ENCODE data around the gene SPTSSB.

The SPTSSB gene

DNA sequence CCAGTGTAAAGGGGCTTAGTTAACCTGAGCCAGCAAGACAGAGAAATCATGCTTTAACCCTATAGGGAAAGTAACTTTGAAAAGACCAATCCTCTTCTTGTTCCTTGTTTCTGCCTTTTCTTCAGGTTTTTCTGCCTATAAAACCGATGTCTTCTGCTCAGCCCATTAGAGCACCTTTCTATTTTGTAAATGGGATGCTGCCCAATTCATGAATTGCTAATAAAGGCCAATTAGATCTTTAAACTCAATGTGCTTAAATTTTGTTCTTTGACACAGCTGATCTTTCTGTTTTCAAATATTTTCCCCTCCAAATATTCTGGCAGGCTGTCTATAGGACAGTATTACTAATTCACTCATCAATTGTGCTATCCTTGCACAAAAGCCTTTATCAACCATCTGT, 33.8 kb upstream of the SPTSSB start:
- TF ChIP-seq, protein P1, sequence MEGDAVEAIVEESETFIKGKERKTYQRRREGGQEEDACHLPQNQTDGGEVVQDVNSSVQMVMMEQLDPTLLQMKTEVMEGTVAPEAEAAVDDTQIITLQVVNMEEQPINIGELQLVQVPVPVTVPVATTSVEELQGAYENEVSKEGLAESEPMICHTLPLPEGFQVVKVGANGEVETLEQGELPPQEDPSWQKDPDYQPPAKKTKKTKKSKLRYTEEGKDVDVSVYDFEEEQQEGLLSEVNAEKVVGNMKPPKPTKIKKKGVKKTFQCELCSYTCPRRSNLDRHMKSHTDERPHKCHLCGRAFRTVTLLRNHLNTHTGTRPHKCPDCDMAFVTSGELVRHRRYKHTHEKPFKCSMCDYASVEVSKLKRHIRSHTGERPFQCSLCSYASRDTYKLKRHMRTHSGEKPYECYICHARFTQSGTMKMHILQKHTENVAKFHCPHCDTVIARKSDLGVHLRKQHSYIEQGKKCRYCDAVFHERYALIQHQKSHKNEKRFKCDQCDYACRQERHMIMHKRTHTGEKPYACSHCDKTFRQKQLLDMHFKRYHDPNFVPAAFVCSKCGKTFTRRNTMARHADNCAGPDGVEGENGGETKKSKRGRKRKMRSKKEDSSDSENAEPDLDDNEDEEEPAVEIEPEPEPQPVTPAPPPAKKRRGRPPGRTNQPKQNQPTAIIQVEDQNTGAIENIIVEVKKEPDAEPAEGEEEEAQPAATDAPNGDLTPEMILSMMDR (IDR thresholded peaks at IDR 0.05; ENCODE audit: low read depth, low read length), result no peak
- no peak overlapping the region for H3K4me3 ChIP-seq (ENCODE audit: low read depth, low read length)

DNA sequence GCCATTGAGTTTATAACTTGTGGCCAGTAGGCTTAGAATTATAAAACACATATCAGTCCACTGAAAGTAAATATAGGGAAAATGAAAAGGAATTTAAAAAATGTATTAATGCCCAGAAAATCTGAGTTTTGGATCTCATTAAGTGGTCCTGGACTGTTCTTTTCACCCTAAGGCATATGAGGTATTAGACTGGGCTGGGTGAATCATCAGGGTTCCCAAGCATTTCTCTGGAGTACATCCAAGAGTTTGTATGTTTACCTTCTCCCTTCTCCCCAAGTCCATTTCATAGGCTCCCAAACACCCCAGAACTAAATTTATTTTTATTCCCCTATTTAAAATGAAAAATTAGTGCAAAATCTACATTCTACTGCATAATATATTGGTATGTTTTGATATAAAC, 31.9 kb upstream of the SPTSSB start:
- no peak overlapping the region for H3K4me3 ChIP-seq (ENCODE audit: low read depth, low read length)
- TF ChIP-seq, protein P1 (IDR thresholded peaks at IDR 0.05; ENCODE audit: low read depth, low read length), result no peak

DNA sequence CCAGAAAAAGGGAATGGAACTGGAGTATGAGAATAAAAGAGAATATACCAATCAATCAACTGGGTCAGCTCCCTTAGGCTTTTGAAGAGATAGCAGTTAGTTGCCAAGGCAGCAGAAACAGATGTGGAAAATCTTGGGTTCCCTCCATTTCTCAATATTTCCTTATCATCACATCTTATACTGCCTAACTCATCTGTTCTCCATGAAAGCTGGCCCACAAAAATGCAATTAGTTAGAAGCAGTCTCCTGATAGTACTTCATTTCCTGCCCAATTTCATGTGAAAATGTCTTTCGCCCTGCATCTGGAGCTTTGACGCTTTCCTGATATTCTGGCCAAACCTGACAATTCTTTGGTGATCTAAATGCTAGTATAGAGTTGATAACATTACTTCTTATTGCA, 30.1 kb upstream of the SPTSSB start:
- no peak overlapping the region for H3K4me3 ChIP-seq (ENCODE audit: low read depth, low read length)
- TF ChIP-seq, protein P1 (IDR thresholded peaks at IDR 0.05; ENCODE audit: low read depth, low read length), result no peak

DNA sequence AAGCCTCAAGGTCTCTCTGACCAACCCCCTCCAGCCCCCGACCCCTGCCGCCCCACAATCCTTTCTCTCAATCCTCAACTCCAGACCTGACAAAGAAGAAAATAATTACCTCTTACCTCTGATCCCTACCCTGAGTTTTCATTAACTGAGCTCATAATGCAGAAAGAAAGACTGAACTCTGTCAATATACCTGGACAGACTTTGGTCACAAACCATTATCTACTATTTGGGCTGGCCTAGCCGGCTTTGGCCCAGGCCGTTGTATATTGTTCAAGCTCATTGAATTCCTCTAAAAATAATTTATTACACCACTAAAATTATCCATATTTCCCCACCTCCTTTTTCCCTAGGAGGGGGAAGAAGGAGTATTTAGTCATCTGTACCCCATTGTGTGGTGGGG, 29.3 kb upstream of the SPTSSB start:
- H3K4me3 ChIP-seq (ENCODE audit: low read depth, low read length), result no peak overlapping the region
- TF ChIP-seq, protein P1 (IDR thresholded peaks at IDR 0.05; ENCODE audit: low read depth, low read length), result no peak

DNA sequence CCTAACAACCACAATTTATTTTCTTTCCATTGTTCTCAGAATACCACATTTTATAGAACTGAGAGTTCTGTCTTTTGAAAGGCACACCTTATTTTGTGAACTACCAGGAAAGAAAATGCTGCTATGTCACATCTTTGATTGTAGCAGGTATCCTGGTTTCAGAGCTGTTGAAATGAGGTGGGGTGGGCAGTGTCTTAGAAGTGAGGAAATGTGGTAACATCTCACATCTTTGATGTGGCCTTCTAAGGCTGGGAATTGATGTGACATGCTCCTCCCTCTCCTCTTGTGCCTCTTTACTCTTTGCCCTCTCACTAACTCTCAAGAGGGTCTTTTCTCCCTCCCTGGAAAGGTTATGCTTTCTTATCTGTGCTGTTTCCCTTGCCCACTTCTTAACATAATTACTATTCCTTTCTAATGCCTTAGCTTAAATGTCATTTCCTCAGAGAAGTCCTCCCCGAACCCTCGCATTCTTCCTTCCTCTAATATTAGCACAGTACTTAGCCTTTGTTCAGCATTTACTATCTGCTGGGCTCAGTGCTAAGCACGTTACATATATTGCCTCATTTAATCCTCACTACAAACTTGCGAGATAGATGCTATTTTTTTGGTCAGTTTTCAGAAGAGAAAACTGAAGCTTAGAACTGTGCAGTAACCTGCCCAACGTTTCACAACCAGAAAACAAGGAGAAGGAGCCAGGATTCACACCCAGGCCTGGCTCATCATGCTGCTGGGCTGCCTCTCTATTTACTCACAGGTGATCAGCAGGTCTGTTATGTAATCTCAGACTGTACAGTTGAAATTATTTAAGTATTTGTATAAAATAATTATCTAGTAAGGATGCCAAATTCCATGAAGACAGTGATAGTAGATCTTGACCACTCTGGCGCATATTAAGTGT, 24.0 kb upstream of the SPTSSB start:
- no peak overlapping the region for H3K4me3 ChIP-seq (ENCODE audit: low read depth, low read length)
- TF ChIP-seq, protein P1 (IDR thresholded peaks at IDR 0.05; ENCODE audit: low read depth, low read length), result no peak

DNA sequence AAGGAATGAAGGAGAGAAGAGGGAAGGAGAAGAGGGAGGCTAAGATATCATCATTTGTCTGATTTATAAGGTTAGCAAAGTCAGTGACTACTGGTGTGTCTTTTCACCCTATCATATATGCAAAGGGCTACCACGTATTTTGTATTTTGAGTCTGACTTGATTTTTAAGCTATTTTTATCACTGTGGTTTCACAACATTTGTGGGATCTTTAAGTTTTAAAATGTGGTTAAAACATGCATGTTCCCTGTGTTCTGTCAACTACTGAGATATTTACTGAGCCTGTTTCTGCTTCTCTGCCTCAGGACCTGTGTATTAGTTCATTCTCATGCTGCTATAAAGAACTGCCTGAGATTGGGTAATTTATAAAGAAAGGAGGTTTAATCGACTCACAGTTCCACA, 22.5 kb upstream of the SPTSSB start:
- TF ChIP-seq, protein P1 (IDR thresholded peaks at IDR 0.05; ENCODE audit: low read depth, low read length), result no peak
- no peak overlapping the region for H3K4me3 ChIP-seq (ENCODE audit: low read depth, low read length)

DNA sequence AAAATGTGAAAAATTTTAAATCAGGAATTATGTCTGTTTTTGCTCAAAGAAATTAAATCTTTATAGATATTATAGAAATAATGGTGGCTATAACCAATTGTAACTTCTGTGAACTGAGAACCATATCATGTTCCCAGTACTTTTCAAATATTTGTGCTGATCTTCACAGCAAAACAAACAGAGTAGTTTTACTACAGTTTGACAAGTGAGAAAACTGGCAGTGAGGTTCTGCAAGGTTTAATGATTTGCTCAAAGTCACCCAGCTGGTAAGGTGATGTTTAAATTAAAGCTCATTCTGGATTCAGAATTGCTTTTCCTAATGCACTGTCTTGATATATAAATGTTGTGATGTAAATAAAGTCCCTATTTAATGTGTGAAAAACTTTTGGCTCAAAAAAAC, 22.0 kb upstream of the SPTSSB start:
- no peak overlapping the region for H3K4me3 ChIP-seq (ENCODE audit: low read depth, low read length)
- TF ChIP-seq, protein P1 (IDR thresholded peaks at IDR 0.05; ENCODE audit: low read depth, low read length), result no peak

Measured in WI38 (cell line).